Lung (tissue), 12 donors: ENCODE data around the gene B4GALNT4. TPM values are rescaled to one million over a fixed set of nuclear protein-coding genes. Genes with fewer than 3 reads are reported as not detected.

ENCODE experiments used
- ATAC-seq: fragments of 200-7000 bp; cut with Tn5 transposase; one replicate; pipeline ENCODE4 v1.9.1; 2020; ENCODE audit warnings: moderate number of reproducible peaks; ENCODE audit not compliant: insufficient read depth, low FRiP score
- DNase-seq, 3 donors: peaks; one replicate each; pipeline ENCODE4 v3.0.0-alpha.2; 2013 to 2017
- H3K27ac ChIP-seq, 2 donors: one replicate each; pipeline ENCODE4 v1.5.1; 2013; ENCODE audit warnings: mild to moderate bottlenecking in 2 of 2, moderate library complexity in 2 of 2, control low read depth in 1 of 2, inconsistent platforms in 1 of 2, low read depth in 1 of 2, low read length in 1 of 2
- H3K27me3 ChIP-seq, 3 donors: one replicate each; pipeline ENCODE4 v1.5.1; 2013; ENCODE audit warnings: low read length in 2 of 3; ENCODE audit not compliant: control insufficient read depth in 3 of 3, insufficient read depth in 3 of 3
- H3K36me3 ChIP-seq, 4 donors: one replicate each; pipeline ENCODE4 v1.5.1; 2013; ENCODE audit warnings: low read length in 4 of 4, mild to moderate bottlenecking in 1 of 4, moderate library complexity in 1 of 4; ENCODE audit not compliant: control insufficient read depth in 4 of 4, insufficient read depth in 4 of 4
- H3K4me1 ChIP-seq, 5 donors: one replicate each; pipeline ENCODE4 v1.5.1; 2013; ENCODE audit warnings: low read length in 5 of 5, mild to moderate bottlenecking in 2 of 5, moderate library complexity in 1 of 5; ENCODE audit not compliant: control insufficient read depth in 5 of 5, insufficient read depth in 5 of 5
- H3K4me3 ChIP-seq: one replicate; pipeline ENCODE4 v1.5.1; 2013; ENCODE audit warnings: mild to moderate bottlenecking, control low read depth, moderate library complexity
- H3K9ac ChIP-seq, 2 donors: one replicate each; pipeline ENCODE4 v1.5.1; 2013; ENCODE audit warnings: low read length in 2 of 2, control low read depth in 1 of 2; ENCODE audit not compliant: insufficient read depth in 1 of 2
- H3K9me3 ChIP-seq, 4 donors: one replicate each; pipeline ENCODE4 v1.5.1; 2013; ENCODE audit warnings: low read length in 3 of 4, mild to moderate bottlenecking in 1 of 4, moderate library complexity in 1 of 4; ENCODE audit not compliant: control insufficient read depth in 4 of 4, insufficient read depth in 3 of 4
- CTCF ChIP-seq: IDR thresholded peaks from 2 replicates; pipeline ENCODE4 v1.5.1; 2012; ENCODE audit warnings: mild to moderate bottlenecking; ENCODE audit errors: control extremely low read depth, extremely low read depth
- whole genome bisulfite sequencing, 2 donors: extraction: QIAGEN DNeasy Blood & Tissue Kit; methylation state at CpG; one replicate each; pipeline ENCODE4 v1.1.7; 2013; 5-methylcytosine and 5-hydroxymethylcytosine counted together
- polyA plus RNA-seq, 2 donors: library from polyadenylated mRNA; stranded (reverse); fragments of 200-250 nt; gene quantifications; one replicate each; pipeline ENCODE4 v1.2.1, GENCODE V29; 2013
- total RNA-seq, 2 donors: library from RNA; depleted of rRNA in 1 of 2; stranded (reverse); fragments of >200 nt in 1 of 2; gene quantifications; one replicate each; pipeline ENCODE4 v1.2.1, GENCODE V29; 2014 to 2021
- donor health status: control.
- donor health status: control.
- donor health status: Bipolar disorder and iron deficiency.
- donor health status: healthy.
- donor health status: DM: yes; HTN: yes; CAD: no.

Gene B4GALNT4
- total and polyA plus RNA-seq, 4 donors: 1.4 to 6.8 (median 3.3) TPM

GRCh38 chr11:339963-340362 lies 29.3 kb upstream of the B4GALNT4 start:
- Histone ChIP-seq H3K9me3 (no peaks in the 10 kb centered on the region), H3K27me3 (no peaks in the 10 kb centered on the region), H3K9ac (no peak overlapping the region), H3K36me3 (no peaks in the 10 kb centered on the region), H3K4me3 (no peak overlapping the region), H3K4me1 (peaks cover 1 to 17% (median 10%) of the 10 kb centered on the region in 5 donors), H3K27ac (no peak overlapping the region)
- no peak for ATAC-seq
- DNase-seq: no peak
- no peak for TF ChIP-seq CTCF
- 97 to 99% methylated on average over 2 of the region's 2 CpGs for WGBS, 2 donors

GRCh38 chr11:340539-341512 lies 28.5 kb upstream of the B4GALNT4 start:
- Histone ChIP-seq H3K4me1 (peaks cover 1 to 11% (median 7%) of the 10 kb centered on the region in 5 donors), H3K27ac (no peak overlapping the region), H3K36me3 (no peaks in the 10 kb centered on the region), H3K9me3 (no peaks in the 10 kb centered on the region), H3K9ac (no peak overlapping the region), H3K27me3 (no peaks in the 10 kb centered on the region), H3K4me3 (no peak overlapping the region)
- ATAC-seq (no peak), DNase-seq (no peak)
- TF ChIP-seq CTCF: no peak
- WGBS, 2 donors: 85 to 89% methylated on average over 5 of the region's 5 CpGs

- Histone ChIP-seq H3K36me3 (no peaks in the 10 kb centered on the region), H3K4me3 (no peak overlapping the region), H3K9me3 (no peaks in the 10 kb centered on the region), H3K4me1 (peaks cover 0 to 1% (median 0%) of the 10 kb centered on the region in 5 donors), H3K27ac (no peak overlapping the region), H3K27me3 (no peaks in the 10 kb centered on the region), H3K9ac (no peak overlapping the region)
- WGBS, 2 donors: 65 to 67% methylated on average over 3 of the region's 3 CpGs
- ATAC-seq (no peak), DNase-seq (no peak)
- no peak for TF ChIP-seq CTCF
These were observed 27.0 kb upstream of the B4GALNT4 start for GRCh38 chr11:342328-342727.
